Measurements from ENCODE around the gene STK32C.
"Not testable (repeated sequence)": the region's sequence is repeated elsewhere in the genome, so short reads cannot be mapped to it uniquely, and the experiment has no call there.

- TF ChIP-seq CTCF (IDR thresholded peaks at IDR 0.05; ENCODE audit: poor library complexity, severe bottlenecking); TAF1 (IDR thresholded peaks at IDR 0.05; ENCODE audit: low read depth); EZH2 (IDR thresholded peaks at IDR 0.05; ENCODE audit: borderline replicate concordance, insufficient read depth, low read length, poor library complexity, severe bottlenecking); SMC3 (conservative IDR thresholded peaks at IDR 0.05; ENCODE audit: poor library complexity); POLR2AphosphoS5 (IDR thresholded peaks at IDR 0.05); EP300 (conservative IDR thresholded peaks at IDR 0.05; ENCODE audit: poor library complexity, severe bottlenecking): not testable (repeated sequence)
Observed at GRCh38 chr10:132295481-132295880, 12.3 kb downstream of the STK32C start.

All from neural cell (in vitro differentiated cells).